Measurements from ENCODE around the gene MYLK4.
"Not testable (repeated sequence)": the region's sequence is repeated elsewhere in the genome, so short reads cannot be mapped to it uniquely, and the experiment has no call there.

The MYLK4 gene

DNA sequence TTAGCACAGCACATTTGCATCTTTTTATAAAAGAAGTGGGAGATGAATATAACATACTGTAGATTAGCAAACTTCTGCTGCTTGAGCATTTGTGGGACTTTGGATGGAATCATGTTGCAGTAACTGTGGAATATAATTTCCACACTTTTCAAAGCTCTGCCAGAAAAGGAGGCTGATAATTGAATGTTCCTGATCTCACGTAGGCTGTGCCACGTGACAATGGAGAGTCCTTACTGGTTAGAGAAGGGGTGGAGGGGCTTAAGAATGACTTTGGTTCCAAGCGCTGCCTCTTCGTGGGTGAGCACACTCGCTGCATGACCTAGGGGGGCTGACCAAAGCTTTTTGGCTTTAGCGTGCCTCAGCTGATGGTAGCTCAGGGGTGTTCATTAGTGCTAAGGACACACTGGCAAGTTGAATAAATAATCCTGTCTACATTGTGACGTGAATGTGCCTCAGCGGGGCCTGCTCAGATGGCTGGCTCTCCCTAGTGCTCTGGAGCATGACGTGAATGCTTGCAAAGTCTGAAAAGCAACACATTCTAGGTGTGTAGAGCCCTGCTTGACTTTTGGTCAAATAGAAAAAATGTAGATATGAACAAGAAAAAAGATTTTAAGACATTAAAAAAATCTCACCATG, 29.5 kb upstream of the MYLK4 start:
- no peak for DNase-seq (ENCODE audit: low read depth, low spot score)

DNA sequence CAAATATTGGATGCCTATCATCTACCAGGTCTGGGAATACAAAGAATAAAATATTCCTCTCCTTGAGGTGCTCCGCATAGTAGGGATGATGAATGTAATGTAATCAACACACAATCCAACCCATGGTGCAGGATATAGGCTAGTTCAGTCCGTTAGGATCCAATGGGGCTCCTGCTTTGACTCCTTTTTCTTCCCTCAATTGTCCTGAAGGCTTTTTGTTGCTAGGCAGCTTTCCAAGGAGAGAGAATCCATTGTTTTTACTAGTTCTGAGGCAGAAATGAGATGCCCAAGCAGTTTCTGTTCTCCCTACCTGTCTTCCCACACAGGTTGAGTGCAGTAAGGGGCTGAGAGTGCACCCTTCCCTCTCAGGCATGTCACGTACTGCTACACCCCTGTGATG, 26.5 kb upstream of the MYLK4 start:
- DNase-seq (ENCODE audit: low read depth, low spot score), result no peak

DNA sequence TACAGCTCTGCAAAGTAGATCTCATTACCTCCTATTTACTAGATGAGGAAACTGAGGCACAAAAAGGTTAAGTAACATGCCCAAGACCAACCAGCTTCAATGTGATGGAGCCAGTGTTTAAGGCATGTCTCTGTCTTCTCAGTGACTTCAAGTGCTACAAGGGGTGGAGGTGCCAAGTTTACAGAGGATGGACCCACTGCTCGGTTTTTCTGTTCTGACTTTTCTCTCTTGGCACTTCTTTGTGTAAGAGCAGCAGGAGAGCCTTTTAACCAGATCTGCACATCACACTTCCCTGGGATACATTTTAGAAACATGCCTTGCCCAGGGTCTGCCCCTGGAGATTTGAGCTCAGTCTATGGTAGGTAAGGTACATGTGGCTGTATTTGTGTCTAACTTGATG, 24.3 kb upstream of the MYLK4 start:
- DNase-seq (ENCODE audit: low read depth, low spot score), result no peak

DNA sequence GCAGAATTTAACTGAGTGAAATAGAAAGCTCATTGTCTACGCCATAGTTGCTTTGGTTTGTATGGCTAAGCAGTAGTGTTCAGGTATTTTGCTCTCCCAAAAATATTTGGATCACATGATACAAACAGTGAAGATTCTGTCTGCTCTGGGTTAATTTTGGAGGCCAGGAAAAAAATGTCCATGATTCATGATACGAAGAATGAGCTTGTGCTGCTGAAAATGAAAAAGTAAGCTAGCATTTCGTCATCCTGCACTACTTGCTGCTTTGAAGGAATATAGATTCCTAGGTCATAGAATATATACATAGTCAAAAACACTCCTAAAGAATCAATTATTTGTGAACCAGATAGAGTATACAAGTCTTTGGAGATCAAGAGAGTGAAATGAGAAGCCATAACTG, 22.7 kb upstream of the MYLK4 start:
- no peak for DNase-seq (ENCODE audit: low read depth, low spot score)

DNA sequence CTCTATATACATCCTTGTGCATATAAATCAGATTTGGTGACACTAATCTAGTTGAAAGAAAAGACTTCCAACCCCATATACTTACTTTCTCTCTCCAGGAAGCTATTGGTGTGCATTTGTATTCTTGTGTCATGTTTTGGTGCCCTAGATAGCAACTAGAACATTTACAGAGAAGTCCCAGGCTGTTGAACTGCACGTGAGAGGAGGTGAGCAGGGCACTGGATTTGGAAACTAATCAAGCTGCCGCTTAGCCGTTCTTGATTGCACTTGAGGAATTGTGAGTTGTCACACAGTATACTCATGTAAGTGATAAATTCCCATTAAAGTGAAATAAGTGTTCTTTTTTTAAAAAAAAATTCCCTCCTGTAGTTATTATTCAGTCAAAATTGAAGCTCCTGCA, 22.1 kb upstream of the MYLK4 start:
- no peak for DNase-seq (ENCODE audit: low read depth, low spot score)

DNA sequence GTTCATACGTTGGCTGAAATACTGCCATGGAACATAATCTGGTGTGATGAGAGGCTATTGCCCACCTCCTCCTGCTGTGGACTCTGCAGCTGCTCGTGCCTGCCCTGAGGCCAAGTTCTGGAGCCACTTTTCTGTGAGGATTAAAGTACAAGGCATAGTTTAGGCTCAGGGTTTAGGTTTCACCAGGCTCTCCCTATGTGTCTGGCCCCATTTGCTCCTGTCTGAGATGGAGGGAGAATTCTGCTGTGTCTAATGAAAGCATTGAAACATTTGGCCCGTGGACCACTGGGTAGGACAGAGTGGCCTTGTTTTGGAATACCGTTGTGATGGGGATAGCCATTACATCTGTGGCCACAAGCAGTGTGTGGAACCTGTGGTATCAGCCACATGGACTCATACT, 20.4 kb upstream of the MYLK4 start:
- DNase-seq (ENCODE audit: low read depth, low spot score), result no peak

DNA sequence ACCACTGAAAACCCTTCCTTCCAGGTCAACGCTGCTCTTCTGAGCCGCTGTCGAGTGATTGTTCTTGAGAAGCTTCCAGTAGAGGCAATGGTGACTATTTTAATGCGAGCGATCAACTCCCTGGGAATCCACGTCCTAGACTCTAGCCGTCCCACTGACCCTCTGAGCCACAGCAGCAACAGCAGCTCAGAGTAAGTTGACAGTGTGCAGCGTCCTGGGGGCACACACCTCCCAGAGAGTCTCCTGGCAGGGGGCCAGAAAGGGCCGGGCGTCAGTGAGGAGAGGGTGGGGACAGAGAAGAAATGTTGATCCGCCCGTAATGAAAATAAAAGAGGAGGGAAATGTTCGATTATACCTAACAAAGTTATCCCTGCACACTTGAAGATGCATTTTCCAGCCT, 19.4 kb upstream of the MYLK4 start:
- DNase-seq (ENCODE audit: low read depth, low spot score), result no peak

DNA sequence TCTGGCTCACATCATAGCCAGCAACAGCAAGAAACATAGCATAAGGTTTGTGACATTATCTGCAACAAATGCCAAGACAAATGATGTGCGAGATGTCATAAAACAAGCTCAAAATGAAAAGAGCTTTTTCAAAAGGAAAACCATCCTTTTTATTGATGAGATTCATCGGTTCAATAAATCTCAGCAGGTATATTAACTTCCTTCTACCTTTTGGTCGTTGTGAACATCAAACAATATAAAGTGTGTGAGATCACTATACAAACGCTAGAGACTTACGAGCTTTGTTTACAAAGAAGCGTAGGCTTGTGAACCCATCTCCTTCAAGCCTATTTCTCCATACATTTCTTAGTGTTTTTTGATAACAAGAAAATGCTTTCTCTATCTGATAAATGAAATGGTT, 18.0 kb upstream of the MYLK4 start:
- no peak for DNase-seq (ENCODE audit: low read depth, low spot score)

DNA sequence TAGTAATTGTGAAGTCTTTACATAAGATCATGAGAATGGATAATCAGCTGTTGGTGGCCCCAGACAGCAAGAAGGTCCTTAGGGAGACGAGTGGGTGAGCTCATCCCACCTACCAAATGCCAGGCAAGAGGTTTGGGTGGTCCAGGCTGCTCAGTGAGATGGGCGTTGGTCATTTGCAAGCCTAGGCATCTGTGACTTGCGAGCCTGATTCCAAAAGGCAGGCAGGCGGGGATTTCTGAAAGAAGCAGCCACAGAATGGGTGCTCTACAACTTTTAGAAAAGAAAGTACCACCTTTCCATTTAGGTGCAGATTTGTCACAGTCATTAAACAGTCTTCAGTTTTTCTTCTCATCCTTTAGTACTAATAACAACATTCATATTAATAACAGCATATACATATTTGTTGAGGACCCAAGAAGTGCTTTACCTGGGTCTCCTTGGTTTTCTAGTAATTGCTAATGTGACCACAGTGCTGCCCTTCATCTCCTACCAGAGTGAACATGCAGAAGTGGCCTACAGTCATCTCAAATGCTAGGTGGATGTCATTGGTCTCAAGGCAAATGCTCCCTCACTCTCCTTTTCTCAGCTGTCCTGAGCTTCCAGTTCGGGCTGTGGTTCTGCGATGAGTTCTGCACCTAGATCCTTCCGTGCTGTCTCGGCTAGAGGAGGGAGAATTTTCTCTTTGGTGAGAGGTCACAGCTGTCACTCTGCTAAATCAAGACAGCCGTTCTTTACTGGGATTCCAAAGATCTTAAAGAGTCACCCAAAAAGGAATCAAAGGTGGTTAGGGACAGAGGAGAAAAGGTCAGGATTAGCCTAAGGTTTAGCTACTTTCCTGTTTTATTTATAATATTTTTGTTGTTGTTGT, 17.2 kb upstream of the MYLK4 start:
- no peak for DNase-seq (ENCODE audit: low read depth, low spot score)

DNA sequence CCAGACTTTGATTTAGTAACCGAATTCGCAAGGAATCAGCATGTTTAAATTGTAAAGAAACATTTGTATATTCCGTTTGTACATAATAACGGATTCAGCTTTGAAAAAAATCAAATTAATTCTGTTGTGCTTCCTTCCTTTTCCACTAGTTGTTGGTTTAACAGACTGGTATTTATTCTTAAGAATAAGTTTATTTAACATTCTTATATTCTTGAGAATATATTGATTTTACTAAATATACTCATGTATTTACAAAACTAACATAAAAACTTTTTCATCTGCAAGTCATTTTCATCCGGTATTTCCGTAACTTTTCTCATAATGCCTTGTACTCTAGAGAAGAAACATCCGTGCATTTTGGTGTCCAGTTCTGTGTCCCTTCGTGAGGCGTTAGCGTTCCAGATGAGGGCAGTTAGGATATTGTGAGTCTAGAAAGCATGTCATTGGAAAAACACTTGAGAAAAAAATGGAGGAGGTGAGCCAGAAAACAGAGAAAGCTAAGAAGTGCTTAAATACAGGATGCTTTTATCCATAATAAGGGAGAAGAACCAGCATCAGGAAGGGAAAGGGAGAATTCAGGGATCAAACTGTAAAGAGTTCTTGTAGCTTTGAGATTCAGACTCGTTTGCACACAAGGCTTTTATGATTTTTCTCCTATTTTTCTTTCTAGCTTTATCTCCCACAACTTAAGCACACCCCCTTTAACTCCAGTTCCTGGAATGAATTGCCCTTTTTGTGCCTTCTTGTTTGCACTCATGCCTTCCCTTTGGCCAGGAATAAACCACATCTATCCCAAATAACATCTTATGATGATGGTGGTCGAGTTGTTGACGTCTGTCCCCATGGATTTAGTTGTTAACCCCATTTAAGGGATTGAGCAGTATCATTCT, 16.3 kb upstream of the MYLK4 start:
- no peak for DNase-seq (ENCODE audit: low read depth, low spot score)

DNA sequence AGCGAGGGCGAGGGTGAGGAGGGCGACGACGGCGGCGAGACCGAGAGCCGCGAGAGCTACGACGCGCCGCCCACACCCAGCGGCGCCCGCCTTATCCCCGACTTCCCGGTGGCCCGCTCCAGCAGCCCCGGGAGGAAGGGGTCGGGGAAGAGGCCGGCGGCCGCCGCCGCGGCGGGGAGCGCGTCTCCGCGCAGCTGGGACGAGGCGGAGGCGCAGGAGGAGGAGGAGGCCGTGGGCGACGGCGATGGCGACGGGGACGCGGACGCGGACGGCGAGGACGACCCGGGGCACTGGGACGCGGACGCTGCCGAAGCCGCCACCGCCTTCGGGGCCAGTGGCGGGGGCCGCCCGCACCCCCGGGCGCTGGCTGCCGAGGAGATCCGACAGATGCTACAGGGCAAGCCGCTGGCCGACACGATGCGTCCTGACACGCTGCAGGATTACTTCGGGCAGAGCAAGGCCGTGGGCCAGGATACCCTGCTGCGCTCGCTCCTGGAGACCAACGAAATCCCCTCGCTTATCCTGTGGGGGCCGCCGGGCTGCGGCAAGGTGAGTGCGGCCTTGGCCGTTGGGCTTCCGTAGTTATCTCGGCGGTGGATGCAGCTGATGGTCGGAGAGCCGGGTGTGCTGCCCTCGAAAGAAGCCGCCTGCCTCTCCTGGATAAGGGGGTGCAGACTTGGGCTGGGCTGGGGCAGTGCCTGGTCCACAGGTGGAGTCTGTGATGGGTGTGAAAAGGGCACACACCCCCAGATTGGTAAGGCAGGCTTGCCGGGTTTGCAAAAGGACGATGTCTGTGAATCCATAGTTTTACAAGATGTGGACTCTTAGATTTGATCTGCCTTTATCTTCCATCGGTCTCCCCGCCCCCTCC, 15.4 kb upstream of the MYLK4 start:
- DNase-seq (ENCODE audit: low read depth, low spot score), result no peak

DNA sequence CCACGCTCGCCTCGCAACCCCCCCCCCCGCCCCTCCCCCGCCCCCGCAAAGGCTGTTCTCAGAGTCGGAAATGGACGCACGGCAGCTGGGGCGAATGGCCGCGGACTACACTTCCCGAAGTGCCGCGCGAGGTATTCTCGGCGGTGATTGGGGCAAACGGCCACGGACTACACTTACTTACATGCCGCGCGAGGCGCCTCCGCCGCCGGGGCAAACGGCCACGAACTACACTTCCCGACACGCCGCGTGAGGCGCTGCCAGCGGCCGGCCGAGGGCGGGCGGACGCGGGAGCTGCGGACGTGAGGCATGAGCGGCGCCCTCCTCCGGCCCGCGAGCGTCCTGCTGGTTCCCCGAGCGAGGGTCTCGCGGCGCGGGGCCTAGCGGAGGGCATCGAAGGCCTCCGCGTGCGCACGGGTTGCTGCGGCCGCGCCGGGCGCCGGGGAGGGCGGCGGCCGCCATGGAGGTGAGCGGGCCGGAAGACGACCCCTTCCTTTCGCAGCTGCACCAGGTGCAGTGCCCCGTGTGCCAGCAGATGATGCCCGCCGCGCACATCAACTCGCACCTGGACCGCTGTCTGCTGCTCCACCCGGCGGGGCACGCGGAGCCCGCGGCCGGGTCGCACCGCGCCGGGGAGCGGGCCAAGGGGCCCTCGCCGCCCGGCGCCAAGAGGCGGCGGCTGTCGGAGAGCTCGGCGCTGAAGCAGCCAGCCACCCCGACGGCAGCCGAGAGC, 14.6 kb upstream of the MYLK4 start, which contains the start of gene WRNIP1:
Gene WRNIP1 (plus strand): TSS at position 228 of the 730 bp plus-strand sequence. CDS start 230 bp downstream, at position 458.
- peak; percentile 95 for DNase-seq (ENCODE audit: low read depth, low spot score)

DNA sequence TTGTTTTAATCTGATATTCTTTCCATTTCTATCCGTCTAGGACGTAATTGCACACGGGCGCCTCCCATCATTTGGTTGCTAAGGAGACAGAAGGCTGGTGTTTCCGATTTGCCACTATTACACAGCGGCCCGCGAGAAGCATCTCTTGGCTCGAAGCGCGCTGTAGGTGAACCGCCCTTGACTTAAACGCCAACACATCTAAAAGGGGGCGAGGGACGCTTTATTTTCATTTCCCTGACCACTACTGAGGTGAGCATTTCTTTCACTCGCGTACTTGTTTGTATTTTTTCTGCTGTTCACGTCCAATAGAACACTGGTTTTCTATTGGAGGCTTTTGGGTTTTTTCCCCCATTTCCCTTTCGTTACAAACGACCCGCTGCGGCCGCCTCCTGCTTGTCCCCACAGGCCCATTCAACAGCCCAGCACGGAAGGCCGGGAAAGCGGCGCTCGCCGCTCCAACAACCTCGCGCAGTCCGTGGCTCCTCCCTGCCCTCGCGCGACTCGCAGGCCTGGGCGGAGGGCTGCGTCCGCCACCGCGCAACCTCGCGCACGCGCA, 14.0 kb upstream of the MYLK4 start:
- no peak for DNase-seq (ENCODE audit: low read depth, low spot score)

DNA sequence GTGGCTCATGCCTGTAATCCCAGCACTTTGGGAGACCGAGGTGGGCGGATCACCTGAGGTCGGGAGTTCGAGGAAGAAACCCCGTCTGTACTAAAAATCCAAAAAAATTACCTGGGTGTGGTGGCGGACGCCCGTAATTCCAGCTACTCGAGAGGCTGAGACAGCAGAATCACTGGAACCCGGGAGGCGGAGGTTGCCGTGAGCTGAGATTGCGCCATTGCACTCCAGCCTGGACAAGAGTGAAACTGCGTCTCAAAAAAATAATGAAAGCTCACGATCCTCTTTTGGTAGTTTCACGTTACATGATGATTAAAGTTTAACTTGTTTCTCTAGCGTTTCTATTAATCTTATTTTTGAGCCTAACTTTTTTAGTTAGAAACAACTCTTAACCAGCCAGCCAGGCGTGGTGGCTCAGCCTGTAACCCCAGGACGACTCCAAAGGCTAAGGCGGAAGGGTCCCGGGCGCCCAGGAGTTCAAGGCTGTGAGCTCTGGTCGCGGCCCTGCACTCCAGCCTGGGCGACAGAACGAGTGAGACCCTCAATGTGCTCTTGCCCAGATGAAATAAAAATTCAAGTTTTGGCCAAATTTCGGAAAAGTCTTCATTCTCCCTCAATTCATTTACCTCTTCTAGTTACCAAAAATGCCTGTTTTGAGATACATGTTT, 13.3 kb upstream of the MYLK4 start:
- no peak for DNase-seq (ENCODE audit: low read depth, low spot score)

DNA sequence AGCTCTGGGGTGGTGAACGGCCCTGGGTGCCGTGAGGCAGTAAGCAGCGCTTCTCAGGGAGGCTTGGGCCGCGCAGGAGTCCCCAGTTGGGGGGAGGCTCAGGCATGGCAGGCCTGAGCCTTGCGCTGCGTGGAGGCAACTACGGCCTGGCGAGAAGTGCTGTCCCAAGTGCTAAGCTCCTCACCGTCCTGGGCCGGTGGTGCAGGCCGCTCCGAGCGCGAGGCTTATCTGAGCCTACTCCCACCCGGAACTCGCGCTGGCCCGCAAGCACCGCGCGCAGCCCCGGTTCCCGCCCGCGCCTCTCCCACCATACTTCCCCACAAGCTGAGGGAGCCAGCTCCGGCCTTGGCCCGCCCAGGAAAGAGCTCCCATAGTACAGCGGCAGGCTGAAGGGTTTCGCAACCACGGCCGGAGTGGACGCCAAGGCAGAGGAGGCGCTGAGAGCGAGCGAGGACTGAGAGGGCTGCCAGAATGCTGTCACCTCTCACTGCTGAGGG, 12.7 kb upstream of the MYLK4 start:
- no peak for DNase-seq (ENCODE audit: low read depth, low spot score)

DNA sequence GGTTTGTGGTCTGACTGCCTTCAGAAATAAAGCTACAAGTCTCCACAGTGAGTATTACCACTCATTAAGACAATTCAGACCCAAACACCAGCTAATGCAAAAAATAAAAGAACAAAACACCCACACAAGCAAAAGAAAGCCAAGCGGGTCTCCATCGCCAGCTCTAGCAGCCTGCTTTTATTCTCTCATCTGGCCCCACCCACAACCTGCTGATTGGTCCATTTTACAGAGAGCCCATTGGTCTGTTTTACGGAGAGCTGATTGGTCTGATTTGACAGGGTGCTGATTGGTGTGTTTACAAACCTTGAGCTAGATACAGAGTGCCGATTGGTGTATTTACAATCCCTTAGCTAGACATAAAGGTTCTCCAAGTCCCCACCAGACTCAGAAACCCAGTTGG, 12.1 kb upstream of the MYLK4 start:
- DNase-seq (ENCODE audit: low read depth, low spot score), result not testable (repeated sequence)

DNA sequence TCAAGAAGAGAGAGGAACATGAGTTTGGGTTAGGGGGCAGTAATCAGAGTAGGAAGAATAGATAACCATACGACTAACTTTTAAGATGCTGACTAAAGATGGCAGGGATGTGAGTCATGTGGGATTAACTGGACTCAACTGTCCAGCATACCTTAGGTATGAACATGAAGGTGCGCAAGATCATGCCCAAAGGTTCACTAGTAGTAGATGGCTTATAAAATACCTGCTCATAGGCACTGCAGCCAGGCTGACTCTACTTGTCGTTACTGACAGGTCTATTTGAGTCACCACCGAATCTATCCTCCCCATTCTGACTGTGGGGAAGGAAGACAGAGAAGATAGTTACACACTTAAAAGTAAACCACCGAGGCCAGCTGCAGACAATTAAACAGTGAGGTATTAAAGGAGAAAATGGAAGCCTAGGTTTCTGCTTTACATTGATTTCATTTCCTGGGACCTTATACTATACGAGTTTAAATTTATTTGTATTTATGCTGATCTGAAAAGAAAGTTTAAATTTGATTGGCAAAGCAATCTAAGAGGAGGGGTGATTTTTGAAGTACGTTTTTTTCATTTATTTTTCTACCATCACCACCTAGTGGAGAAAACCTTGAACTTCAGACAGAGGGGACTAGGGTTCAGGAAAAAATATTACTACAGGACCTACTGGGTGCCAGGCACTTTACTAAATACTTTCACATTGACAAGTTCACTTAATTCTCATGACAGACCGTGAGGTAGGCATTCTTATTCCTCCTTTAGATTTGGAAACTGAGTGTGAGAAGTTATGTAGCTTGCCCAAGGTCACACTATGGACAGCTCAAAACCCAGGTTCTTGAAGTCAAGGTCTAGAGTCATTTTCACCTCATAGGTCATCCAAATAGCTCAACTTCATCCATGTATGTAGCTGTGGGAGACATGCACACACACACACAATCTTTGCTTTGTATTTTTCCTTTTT, 10.4 kb upstream of the MYLK4 start:
- no peak for DNase-seq (ENCODE audit: low read depth, low spot score)

DNA sequence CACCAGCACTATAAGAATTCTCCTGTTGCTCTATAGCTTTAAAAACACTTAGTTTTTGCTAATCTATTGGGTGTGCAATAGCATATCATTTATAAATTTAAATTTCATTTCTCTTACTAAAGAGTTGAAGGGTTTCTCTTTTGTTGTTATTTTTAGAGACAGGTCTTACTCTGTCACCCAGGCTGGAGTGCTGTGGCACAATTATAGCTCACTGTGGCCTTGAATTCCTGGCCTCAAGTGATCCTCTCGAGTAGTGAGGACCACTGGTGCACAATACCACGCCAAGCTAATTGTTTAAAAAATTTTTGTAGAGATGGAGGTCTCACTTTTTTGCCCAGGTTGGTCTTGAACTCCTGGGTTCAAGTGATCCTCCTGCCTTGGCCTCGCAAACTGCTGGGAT, 8.3 kb upstream of the MYLK4 start:
- DNase-seq (ENCODE audit: low read depth, low spot score), result no peak

Measured in iPS DF 19.7 (cell line).